GM23338 (cell line): ENCODE data around the gene EDEM2.

Source experiments
- EZH2 ChIP-seq: fragments of 200-600 bp; sonication (generic); IDR thresholded peaks from one replicate; pipeline ENCODE4 v1.8.0; 2017; ENCODE audit warnings: antibody characterized with exemption, mild to moderate bottlenecking, low read depth; ENCODE audit not compliant: unreplicated experiment
- EZH2phosphoT487 ChIP-seq: fragments of 200-600 bp; sonication (generic); IDR thresholded peaks from one replicate; pipeline ENCODE4 v1.8.1; 2018; ENCODE audit warnings: antibody characterized with exemption; ENCODE audit not compliant: unreplicated experiment
- POLR2AphosphoS5 ChIP-seq: IDR thresholded peaks from 2 replicates; pipeline ENCODE4 v1.6.1; 2016; ENCODE audit warnings: antibody characterized with exemption, low read depth
- TF ChIP-seq, protein P1 (sequence below), 2 experiments: fragments of 200-600 bp in 1 of 2; sonication (generic) in 1 of 2; conservative IDR thresholded peaks; 2 replicates each; pipeline versions ENCODE4 v1.5.1 to v1.6.1; 2016 to 2017; ENCODE audit warnings: antibody characterized with exemption in 2 of 2, low read depth in 2 of 2, mild to moderate bottlenecking in 2 of 2, moderate library complexity in 1 of 2
- TF ChIP-seq, protein P2 (sequence below): IDR thresholded peaks from one replicate; pipeline ENCODE4 v1.6.1; 2018; ENCODE audit warnings: antibody characterized with exemption; ENCODE audit not compliant: unreplicated experiment

DNA sequence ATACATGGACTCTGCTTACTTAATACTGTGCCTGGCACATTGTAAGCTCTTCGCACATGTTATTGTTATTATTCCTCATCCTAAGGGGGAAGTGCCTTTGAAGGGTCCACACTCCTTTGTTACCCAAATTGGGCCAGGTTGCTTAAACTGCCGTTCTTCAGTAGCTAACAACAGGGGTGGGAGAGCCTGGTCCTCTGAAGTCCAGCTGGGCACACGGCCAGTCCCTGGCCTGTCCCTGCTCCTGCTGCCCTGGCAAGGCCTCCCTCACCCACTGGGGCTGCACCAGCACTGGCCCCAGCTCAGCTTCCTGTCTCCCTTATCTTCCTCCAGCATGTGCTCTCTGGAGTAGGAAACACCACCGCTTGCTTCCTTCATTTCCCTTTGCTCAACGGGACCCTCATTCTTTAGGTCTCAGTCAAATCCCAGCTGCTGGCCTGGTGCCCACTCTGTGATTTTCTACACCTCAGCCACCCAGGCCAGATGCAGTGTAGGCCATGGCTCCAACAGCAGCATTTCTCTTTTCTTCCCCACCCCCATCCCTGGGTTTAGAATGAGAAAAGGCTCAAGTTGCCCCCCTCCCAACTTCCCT lies 19.2 kb upstream of the EDEM2 start:
- no peak for TF ChIP-seq EZH2
- TF ChIP-seq POLR2AphosphoS5, result no peak
- TF ChIP-seq, protein P1, sequence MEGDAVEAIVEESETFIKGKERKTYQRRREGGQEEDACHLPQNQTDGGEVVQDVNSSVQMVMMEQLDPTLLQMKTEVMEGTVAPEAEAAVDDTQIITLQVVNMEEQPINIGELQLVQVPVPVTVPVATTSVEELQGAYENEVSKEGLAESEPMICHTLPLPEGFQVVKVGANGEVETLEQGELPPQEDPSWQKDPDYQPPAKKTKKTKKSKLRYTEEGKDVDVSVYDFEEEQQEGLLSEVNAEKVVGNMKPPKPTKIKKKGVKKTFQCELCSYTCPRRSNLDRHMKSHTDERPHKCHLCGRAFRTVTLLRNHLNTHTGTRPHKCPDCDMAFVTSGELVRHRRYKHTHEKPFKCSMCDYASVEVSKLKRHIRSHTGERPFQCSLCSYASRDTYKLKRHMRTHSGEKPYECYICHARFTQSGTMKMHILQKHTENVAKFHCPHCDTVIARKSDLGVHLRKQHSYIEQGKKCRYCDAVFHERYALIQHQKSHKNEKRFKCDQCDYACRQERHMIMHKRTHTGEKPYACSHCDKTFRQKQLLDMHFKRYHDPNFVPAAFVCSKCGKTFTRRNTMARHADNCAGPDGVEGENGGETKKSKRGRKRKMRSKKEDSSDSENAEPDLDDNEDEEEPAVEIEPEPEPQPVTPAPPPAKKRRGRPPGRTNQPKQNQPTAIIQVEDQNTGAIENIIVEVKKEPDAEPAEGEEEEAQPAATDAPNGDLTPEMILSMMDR (conservative IDR thresholded peaks at IDR 0.05; ENCODE audit: low read depth in 2 of 2), result no peak
- TF ChIP-seq, protein P2, sequence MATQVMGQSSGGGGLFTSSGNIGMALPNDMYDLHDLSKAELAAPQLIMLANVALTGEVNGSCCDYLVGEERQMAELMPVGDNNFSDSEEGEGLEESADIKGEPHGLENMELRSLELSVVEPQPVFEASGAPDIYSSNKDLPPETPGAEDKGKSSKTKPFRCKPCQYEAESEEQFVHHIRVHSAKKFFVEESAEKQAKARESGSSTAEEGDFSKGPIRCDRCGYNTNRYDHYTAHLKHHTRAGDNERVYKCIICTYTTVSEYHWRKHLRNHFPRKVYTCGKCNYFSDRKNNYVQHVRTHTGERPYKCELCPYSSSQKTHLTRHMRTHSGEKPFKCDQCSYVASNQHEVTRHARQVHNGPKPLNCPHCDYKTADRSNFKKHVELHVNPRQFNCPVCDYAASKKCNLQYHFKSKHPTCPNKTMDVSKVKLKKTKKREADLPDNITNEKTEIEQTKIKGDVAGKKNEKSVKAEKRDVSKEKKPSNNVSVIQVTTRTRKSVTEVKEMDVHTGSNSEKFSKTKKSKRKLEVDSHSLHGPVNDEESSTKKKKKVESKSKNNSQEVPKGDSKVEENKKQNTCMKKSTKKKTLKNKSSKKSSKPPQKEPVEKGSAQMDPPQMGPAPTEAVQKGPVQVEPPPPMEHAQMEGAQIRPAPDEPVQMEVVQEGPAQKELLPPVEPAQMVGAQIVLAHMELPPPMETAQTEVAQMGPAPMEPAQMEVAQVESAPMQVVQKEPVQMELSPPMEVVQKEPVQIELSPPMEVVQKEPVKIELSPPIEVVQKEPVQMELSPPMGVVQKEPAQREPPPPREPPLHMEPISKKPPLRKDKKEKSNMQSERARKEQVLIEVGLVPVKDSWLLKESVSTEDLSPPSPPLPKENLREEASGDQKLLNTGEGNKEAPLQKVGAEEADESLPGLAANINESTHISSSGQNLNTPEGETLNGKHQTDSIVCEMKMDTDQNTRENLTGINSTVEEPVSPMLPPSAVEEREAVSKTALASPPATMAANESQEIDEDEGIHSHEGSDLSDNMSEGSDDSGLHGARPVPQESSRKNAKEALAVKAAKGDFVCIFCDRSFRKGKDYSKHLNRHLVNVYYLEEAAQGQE, result no peak
- TF ChIP-seq EZH2phosphoT487, result no peak
